ACC112 (cell line): ENCODE data around the gene ABCA1.
A peak's percentile ranks its signal among the peaks of the same experiment; 100 is the strongest.

Source experiments
- H2AFZ ChIP-seq: fragments of 200-600 bp; sonication (generic); one replicate; pipeline ENCODE4 v1.6.0; 2017; ENCODE audit warnings: antibody characterized with exemption, low read length; ENCODE audit not compliant: unreplicated experiment
- H3K27ac ChIP-seq: fragments of 200-600 bp; sonication (generic); 2 replicates; pipeline ENCODE4 v1.5.1; 2014; ENCODE audit warnings: low read depth, mild to moderate bottlenecking, antibody characterized with exemption, low read length, moderate library complexity
- H3K27me3 ChIP-seq: fragments of 200-600 bp; sonication (generic); 2 replicates; pipeline ENCODE4 v1.6.1; 2014; ENCODE audit warnings: mild to moderate bottlenecking, antibody characterized with exemption, low read length, moderate library complexity, mixed read lengths; ENCODE audit not compliant: insufficient read depth
- H3K36me3 ChIP-seq: fragments of 200-600 bp; sonication (generic); 2 replicates; pipeline ENCODE4 v1.6.1; 2016; ENCODE audit warnings: mild to moderate bottlenecking, antibody characterized with exemption, low read length, moderate library complexity, mixed read lengths; ENCODE audit not compliant: insufficient read depth
- H3K4me1 ChIP-seq: fragments of 200-600 bp; sonication (generic); one replicate; pipeline ENCODE4 v1.6.1; 2016; ENCODE audit warnings: low read length, mixed read lengths; ENCODE audit not compliant: insufficient read depth, unreplicated experiment, control insufficient read depth
- H3K4me3 ChIP-seq: fragments of 200-600 bp; sonication (generic); 2 replicates; pipeline ENCODE4 v1.5.1; 2014; ENCODE audit warnings: mild to moderate bottlenecking, low read depth, low read length
- H3K79me2 ChIP-seq: fragments of 200-600 bp; sonication (generic); one replicate; pipeline ENCODE4 v1.6.0; 2016; ENCODE audit warnings: low read length; ENCODE audit not compliant: control insufficient read depth, unreplicated experiment, insufficient read depth

ABCA1 gene

GRCh38 chr9:104746798-104747197 lies 181.2 kb downstream of the ABCA1 start:
- Histone ChIP-seq H3K4me3 (peak overlapping the region; percentile 97), H2AFZ (peak overlapping the region; percentile 99), H3K27me3 (no peaks in the 10 kb centered on the region), H3K79me2 (peaks cover 23% of the 10 kb centered on the region), H3K4me1 (peaks cover 9% of the 10 kb centered on the region), H3K27ac (no peak overlapping the region), H3K36me3 (peaks cover 6% of the 10 kb centered on the region; the same call in 1 of the 2 replicates)

- peaks cover 1% of the 10 kb centered on the region; the same call in 1 of the 2 replicates for H3K36me3 ChIP-seq
- no peak overlapping the region for H2AFZ ChIP-seq
- H3K27ac ChIP-seq, result no peak overlapping the region
- no peak overlapping the region; the same call in 1 of the 2 replicates for H3K4me3 ChIP-seq
- peaks cover 23% of the 10 kb centered on the region for H3K79me2 ChIP-seq
- no peaks in the 10 kb centered on the region for H3K27me3 ChIP-seq
- peaks cover 9% of the 10 kb centered on the region for H3K4me1 ChIP-seq
Observed at GRCh38 chr9:104746285-104746684, 181.7 kb downstream of the ABCA1 start.

GRCh38 chr9:104745852-104746251 lies 182.1 kb downstream of the ABCA1 start:
- peaks cover 12% of the 10 kb centered on the region for H3K4me1 ChIP-seq
- no peak overlapping the region for H3K4me3 ChIP-seq
- H3K79me2 ChIP-seq, result peaks cover 23% of the 10 kb centered on the region
- no peaks in the 10 kb centered on the region for H3K36me3 ChIP-seq
- H2AFZ ChIP-seq, result no peak overlapping the region
- H3K27ac ChIP-seq, result no peak overlapping the region
- H3K27me3 ChIP-seq, result no peaks in the 10 kb centered on the region

DNA sequence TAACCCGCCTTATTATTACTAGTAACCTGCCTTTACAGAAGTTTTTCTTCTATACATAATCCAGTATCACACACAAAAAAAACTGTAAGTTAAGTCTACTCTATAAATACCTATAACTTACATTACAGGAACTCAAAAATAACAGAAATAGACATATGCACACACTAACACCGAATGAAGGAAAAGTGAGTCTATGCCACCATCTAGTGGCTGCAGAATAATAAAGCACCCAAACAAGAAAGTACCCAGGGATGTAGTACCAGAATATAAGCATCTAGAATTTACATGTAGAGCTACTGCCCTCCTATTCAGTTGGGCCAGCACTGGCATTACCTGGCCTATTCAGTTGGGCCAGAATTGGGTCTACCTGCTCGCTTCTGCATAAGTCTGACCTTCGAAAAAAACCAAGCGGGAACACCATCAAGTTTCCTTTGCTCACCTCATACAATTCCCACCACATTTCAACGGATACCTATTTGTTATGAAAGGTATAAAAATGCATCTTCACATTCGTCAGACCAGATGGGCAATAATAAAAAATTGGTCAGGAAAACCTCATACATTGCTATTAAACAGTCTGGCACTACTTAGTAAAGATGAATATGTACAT lies 184.5 kb downstream of the ABCA1 start:
- H2AFZ ChIP-seq, result no peak overlapping the region

GRCh38 chr9:104740621-104741020 lies 187.3 kb downstream of the ABCA1 start:
- peaks cover 10% of the 10 kb centered on the region for H3K4me1 ChIP-seq
- H2AFZ ChIP-seq, result peak overlapping the region; percentile 74
- peak overlapping the region; percentile 70 for H3K27ac ChIP-seq
- no peaks in the 10 kb centered on the region for H3K36me3 ChIP-seq
- H3K79me2 ChIP-seq, result no peaks in the 10 kb centered on the region
- H3K27me3 ChIP-seq, result no peaks in the 10 kb centered on the region
- peak overlapping the region; percentile 12 for H3K4me3 ChIP-seq

More for the DNA sequence above, 184.5 kb downstream of the ABCA1 start:
- H3K4me3 ChIP-seq, result no peak overlapping the region
- no peaks in the 10 kb centered on the region for H3K27me3 ChIP-seq
- no peaks in the 10 kb centered on the region for H3K36me3 ChIP-seq
- peaks cover 10% of the 10 kb centered on the region for H3K4me1 ChIP-seq
- H3K27ac ChIP-seq, result no peak overlapping the region
- peaks cover 4% of the 10 kb centered on the region for H3K79me2 ChIP-seq

DNA sequence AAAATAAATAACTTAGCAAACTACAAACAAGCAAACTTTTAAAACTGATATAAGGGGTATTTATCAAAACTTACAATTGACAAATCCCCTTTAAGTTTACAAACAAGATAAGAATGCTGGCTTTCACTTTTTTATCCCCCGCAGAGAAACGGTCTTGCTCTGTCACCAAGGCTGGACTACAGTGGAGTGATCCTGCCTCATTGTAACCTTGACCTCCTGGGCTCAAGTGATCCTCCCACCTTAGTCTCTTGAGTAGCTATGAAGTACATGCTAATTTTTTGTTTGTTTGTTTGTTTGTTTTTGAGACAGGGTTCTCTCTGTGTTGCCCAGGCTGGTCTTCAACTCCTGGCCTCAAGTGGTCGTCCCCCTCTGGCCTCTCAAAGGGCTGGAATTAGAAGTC lies 189.5 kb downstream of the ABCA1 start:
- no peaks in the 10 kb centered on the region for H3K36me3 ChIP-seq
- no peak overlapping the region for H3K4me3 ChIP-seq
- H3K27me3 ChIP-seq, result no peaks in the 10 kb centered on the region
- H3K4me1 ChIP-seq, result peaks cover 10% of the 10 kb centered on the region
- H3K79me2 ChIP-seq, result no peaks in the 10 kb centered on the region
- H3K27ac ChIP-seq, result no peak overlapping the region
- no peak overlapping the region for H2AFZ ChIP-seq
